ENCODE data around the gene RFX1. TPM values are rescaled to one million over a fixed set of nuclear protein-coding genes. Genes with fewer than 3 reads are reported as not detected.

The RFX1 gene
- total and polyA plus RNA-seq, 2 of the 13 experiments (the other 11 are each of a cell fraction or from before 2014, with no cell fraction given) = 1.1 to 1.3 TPM

GRCh38 chr19:14004619-14005348, 1.3 kb downstream of the RFX1 start (continued):
- no peak for TF ChIP-seq KMT2B (CRISPR knock-in tag; IDR thresholded peaks at IDR 0.05)
- TF ChIP-seq GATAD1 (CRISPR knock-in tag; IDR thresholded peaks at IDR 0.05) = no peak
- TF ChIP-seq SIX4 (CRISPR knock-in tag; IDR thresholded peaks at IDR 0.05) = no peak
- 0 out of 2 replicates have a peak, but pooled peaks have one; percentile 14 for TF ChIP-seq KLF12 (CRISPR knock-in tag; IDR thresholded peaks at IDR 0.05; ENCODE audit: borderline replicate concordance)
- no peak for TF ChIP-seq ZNF180 (CRISPR knock-in tag; IDR thresholded peaks at IDR 0.05; ENCODE audit: borderline replicate concordance, low read depth)
- peak; percentile 75 for TF ChIP-seq SAP130 (CRISPR knock-in tag; IDR thresholded peaks at IDR 0.05; ENCODE audit: low read depth)
- TF ChIP-seq, protein P1, sequence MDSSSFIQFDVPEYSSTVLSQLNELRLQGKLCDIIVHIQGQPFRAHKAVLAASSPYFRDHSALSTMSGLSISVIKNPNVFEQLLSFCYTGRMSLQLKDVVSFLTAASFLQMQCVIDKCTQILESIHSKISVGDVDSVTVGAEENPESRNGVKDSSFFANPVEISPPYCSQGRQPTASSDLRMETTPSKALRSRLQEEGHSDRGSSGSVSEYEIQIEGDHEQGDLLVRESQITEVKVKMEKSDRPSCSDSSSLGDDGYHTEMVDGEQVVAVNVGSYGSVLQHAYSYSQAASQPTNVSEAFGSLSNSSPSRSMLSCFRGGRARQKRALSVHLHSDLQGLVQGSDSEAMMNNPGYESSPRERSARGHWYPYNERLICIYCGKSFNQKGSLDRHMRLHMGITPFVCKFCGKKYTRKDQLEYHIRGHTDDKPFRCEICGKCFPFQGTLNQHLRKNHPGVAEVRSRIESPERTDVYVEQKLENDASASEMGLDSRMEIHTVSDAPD (CRISPR knock-in tag; IDR thresholded peaks at IDR 0.05) = no peak
- TF ChIP-seq, protein P2, sequence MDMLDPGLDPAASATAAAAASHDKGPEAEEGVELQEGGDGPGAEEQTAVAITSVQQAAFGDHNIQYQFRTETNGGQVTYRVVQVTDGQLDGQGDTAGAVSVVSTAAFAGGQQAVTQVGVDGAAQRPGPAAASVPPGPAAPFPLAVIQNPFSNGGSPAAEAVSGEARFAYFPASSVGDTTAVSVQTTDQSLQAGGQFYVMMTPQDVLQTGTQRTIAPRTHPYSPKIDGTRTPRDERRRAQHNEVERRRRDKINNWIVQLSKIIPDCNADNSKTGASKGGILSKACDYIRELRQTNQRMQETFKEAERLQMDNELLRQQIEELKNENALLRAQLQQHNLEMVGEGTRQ (IDR thresholded peaks at IDR 0.05; ENCODE audit: low read depth, low read length) = peak; percentile 61
- TF ChIP-seq, protein P2 (CRISPR knock-in tag; IDR thresholded peaks at IDR 0.05; ENCODE audit: borderline replicate concordance) = no peak; the same call in 1 of the 2 replicates
- TF ChIP-seq PATZ1 (CRISPR knock-in tag; IDR thresholded peaks at IDR 0.05) = peak; percentile 7; the same call in 1 of the 2 replicates
- TF ChIP-seq RERE (CRISPR knock-in tag; IDR thresholded peaks at IDR 0.05; ENCODE audit: low read depth) = no peak
- peak; percentile 94 for TF ChIP-seq TGIF2 (CRISPR knock-in tag; IDR thresholded peaks at IDR 0.05)
- TF ChIP-seq FOXK1 (CRISPR knock-in tag; IDR thresholded peaks at IDR 0.05; ENCODE audit: borderline replicate concordance, low read depth) = no peak
